GM23338 (cell line): ENCODE data around the gene PXDN. TPM values are rescaled to one million over a fixed set of nuclear protein-coding genes. Genes with fewer than 3 reads are reported as not detected.
A peak's percentile ranks its signal among the peaks of the same experiment; 100 is the strongest.

Experiments used
- ATAC-seq: fragments of 200-7000 bp; cut with Tn5 transposase; 3 replicates; pipeline ENCODE4 v1.9.1; 2020
- DNase-seq: peaks from one replicate; pipeline ENCODE4 v3.0.0-alpha.2; 2015; ENCODE audit warnings: low spot score
- H2AFZ ChIP-seq: fragments of 200-600 bp; sonication (generic); 2 replicates; pipeline ENCODE4 v1.8.0; 2016; ENCODE audit warnings: antibody characterized with exemption, mild to moderate bottlenecking, moderate library complexity
- H3F3A ChIP-seq: fragments of 200-600 bp; sonication (generic); replicated peaks from 2 replicates; pipeline ENCODE4 v1.8.0; 2017; ENCODE audit warnings: antibody characterized with exemption, mixed run types, low read depth
- H3K27ac ChIP-seq: fragments of 200-600 bp; sonication (generic); 2 replicates; pipeline ENCODE4 v1.6.1; 2016; ENCODE audit warnings: low read depth
- H3K27me3 ChIP-seq: fragments of 200-600 bp; sonication (generic); 2 replicates; pipeline ENCODE4 v1.8.0; 2016; ENCODE audit warnings: mild to moderate bottlenecking, mixed run types, moderate library complexity; ENCODE audit not compliant: insufficient read depth
- H3K36me3 ChIP-seq: fragments of 200-600 bp; sonication (generic); 2 replicates; pipeline ENCODE4 v1.8.0; 2016; ENCODE audit warnings: mild to moderate bottlenecking; ENCODE audit not compliant: insufficient read depth
- H3K4me1 ChIP-seq: fragments of 200-600 bp; sonication (generic); 2 replicates; pipeline ENCODE4 v1.8.0; 2016; ENCODE audit warnings: mild to moderate bottlenecking, moderate library complexity; ENCODE audit not compliant: insufficient read depth
- H3K4me2 ChIP-seq: fragments of 200-600 bp; sonication (generic); 2 replicates; pipeline ENCODE4 v1.7.1; 2017; ENCODE audit warnings: mixed run types
- H3K4me3 ChIP-seq: fragments of 200-600 bp; sonication (generic); 2 replicates; pipeline ENCODE4 v1.6.1; 2016; ENCODE audit warnings: mixed run types
- H3K79me2 ChIP-seq: fragments of 200-600 bp; sonication (generic); replicated peaks from 2 replicates; pipeline ENCODE4 v1.8.0; 2017; ENCODE audit warnings: mild to moderate bottlenecking; ENCODE audit not compliant: insufficient read depth
- H3K9me2 ChIP-seq: fragments of 200-600 bp; sonication (generic); 2 replicates; pipeline ENCODE4 v1.8.0; 2017; ENCODE audit not compliant: insufficient read depth
- H4K20me1 ChIP-seq: fragments of 200-600 bp; sonication (generic); replicated peaks from 2 replicates; pipeline ENCODE4 v1.8.0; 2017; ENCODE audit warnings: mild to moderate bottlenecking; ENCODE audit not compliant: insufficient read depth
- H3K27ac Mint-ChIP-seq: 2 replicates; pipeline ENCODE4 v1.8.0; 2020; ENCODE audit warnings: inconsistent platforms, mild to moderate bottlenecking, moderate library complexity, mixed read lengths
- H3K27me3 Mint-ChIP-seq: 3 replicates; pipeline ENCODE4 v1.8.0; 2022; ENCODE audit warnings: low read depth, mild to moderate bottlenecking, moderate library complexity, mixed read lengths, inconsistent platforms; ENCODE audit not compliant: insufficient read depth, poor library complexity
- H3K36me3 Mint-ChIP-seq: 3 replicates; pipeline ENCODE4 v1.8.0; 2021; ENCODE audit warnings: low read depth, mild to moderate bottlenecking, inconsistent platforms, moderate library complexity, mixed read lengths
- H3K4me1 Mint-ChIP-seq: 3 replicates; pipeline ENCODE4 v1.8.0; 2020; ENCODE audit warnings: mild to moderate bottlenecking, inconsistent platforms, mixed read lengths
- H3K4me3 Mint-ChIP-seq: 3 replicates; pipeline ENCODE4 v1.8.0; 2021; ENCODE audit warnings: moderate library complexity, mild to moderate bottlenecking, inconsistent platforms, mixed read lengths
- H3K9me3 Mint-ChIP-seq: 3 replicates; pipeline ENCODE4 v1.8.0; 2020; ENCODE audit warnings: moderate library complexity, mild to moderate bottlenecking, inconsistent platforms, mixed read lengths
- ETS1 ChIP-seq: IDR thresholded peaks from 2 replicates; pipeline ENCODE4 v1.6.1; 2016; ENCODE audit warnings: antibody characterized with exemption
- JUNB ChIP-seq: IDR thresholded peaks from one replicate; pipeline ENCODE4 v1.6.1; 2016; ENCODE audit warnings: antibody characterized with exemption; ENCODE audit not compliant: unreplicated experiment
- NANOG ChIP-seq: IDR thresholded peaks from 2 replicates; pipeline ENCODE4 v1.6.1; 2016; ENCODE audit warnings: antibody characterized with exemption, borderline replicate concordance
- ZNF114 ChIP-seq: fragments of 250-450 bp; sonication (Bioruptor Pico); IDR thresholded peaks from 2 replicates; pipeline ENCODE4 v1.5.0; 2020; ENCODE audit warnings: mild to moderate bottlenecking, moderate library complexity
- ZNF462 ChIP-seq: fragments of 250-450 bp; sonication (Bioruptor Pico); IDR thresholded peaks from 2 replicates; pipeline ENCODE4 v1.5.0; 2020; ENCODE audit warnings: mild to moderate bottlenecking, moderate library complexity
- polyA plus RNA-seq: library from polyadenylated mRNA; unstranded; fragments of >200 nt; fragmentation: Nextera tagmentation; extraction: Ambion mirVana; gene quantifications from 2 replicates; pipeline ENCODE4 v1.2.1, GENCODE V29; 2016
- total RNA-seq: library from RNA; depleted of rRNA; stranded (reverse); fragments of >200 nt; shearing (Covaris generic); gene quantifications from 2 replicates; pipeline ENCODE4 v1.2.3, GENCODE V29; 2014
- TF ChIP-seq, protein P1 (sequence below), 2 experiments: fragments of 200-600 bp in 1 of 2; sonication (generic) in 1 of 2; conservative IDR thresholded peaks; 2 replicates each; pipeline versions ENCODE4 v1.5.1 to v1.6.1; 2016 to 2017; ENCODE audit warnings: antibody characterized with exemption in 2 of 2, low read depth in 2 of 2, mild to moderate bottlenecking in 2 of 2, moderate library complexity in 1 of 2

The PXDN gene
- total and polyA plus RNA-seq, 2 experiments from 2014 or later = 42.2 to 225 TPM

DNA sequence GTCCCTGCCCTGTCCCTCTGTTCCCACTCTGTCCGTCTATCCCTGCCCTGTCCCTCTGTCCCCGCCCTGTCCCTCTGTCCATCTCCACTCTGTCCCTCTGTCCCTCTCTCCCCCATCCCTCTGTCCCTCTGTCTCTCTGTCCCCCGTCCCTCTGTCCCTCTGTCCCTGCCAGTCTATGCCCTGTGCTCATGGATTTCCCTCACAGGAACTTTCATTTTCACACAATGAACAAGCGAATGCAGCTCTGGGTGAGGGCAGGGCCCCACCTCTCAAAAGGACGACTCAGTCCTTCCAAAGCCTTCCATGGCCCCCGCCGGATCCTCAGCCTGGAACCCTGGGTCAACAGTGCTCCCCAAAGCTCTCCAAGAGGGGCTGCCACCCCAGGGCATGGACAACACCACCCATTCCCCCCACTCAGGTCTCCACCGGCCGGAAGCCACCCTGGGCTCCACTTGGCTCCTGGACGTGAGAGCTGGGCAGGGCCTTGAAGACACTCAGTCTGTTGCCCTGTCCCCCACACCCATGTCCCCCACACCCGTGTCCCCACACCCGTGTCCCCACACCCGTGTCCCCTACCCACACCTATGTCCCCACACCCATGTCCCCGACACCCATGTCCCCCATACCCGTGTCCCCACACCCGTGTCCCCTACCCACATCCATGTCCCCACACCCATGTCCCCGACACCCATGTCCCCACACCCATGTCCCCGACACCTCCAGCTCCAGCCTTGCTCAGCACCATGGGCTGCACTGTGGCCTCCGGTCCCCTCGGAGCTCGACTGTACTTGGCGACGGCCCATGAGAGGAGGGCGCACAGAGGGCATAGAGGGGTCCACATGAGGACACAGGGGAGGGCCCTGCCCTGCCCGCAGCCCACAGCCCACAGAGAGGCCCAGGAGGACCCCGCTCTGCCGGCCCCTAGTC is 156.0 kb downstream of the PXDN start:
- Mint-ChIP-seq H3K9me3 (no peaks in the 10 kb centered on the region), H3K27ac (peak overlapping the region; percentile 62; the same call in 1 of the 2 replicates), H3K4me3 (no peak overlapping the region), H3K27me3 (peaks cover 6% of the 10 kb centered on the region), H3K4me1 (peaks cover 23% of the 10 kb centered on the region), H3K36me3 (peaks cover 3% of the 10 kb centered on the region; the same call in 1 of the 3 replicates)
- no peak for ATAC-seq
- Histone ChIP-seq H3K27me3 (no peaks in the 10 kb centered on the region), H4K20me1 (no peaks in the 10 kb centered on the region; the same call in 1 of the 2 replicates), H3K9me2 (no peaks in the 10 kb centered on the region), H3K4me2 (no peak overlapping the region), H3K36me3 (no peaks in the 10 kb centered on the region), H3K4me3 (no peak overlapping the region), H2AFZ (no peak overlapping the region), H3K27ac (no peak overlapping the region), H3K4me1 (0 out of 2 replicates have a peak, but pooled peaks cover 10% of the 10 kb centered on the region), H3K79me2 (no peaks in the 10 kb centered on the region), H3F3A (no peaks in the 10 kb centered on the region; the same call in 1 of the 2 replicates)
- DNase-seq = no peak
- no peak for TF ChIP-seq JUNB
- TF ChIP-seq ZNF114 (CRISPR knock-in tag) = no peak
- no peak for TF ChIP-seq NANOG
- TF ChIP-seq, protein P1, sequence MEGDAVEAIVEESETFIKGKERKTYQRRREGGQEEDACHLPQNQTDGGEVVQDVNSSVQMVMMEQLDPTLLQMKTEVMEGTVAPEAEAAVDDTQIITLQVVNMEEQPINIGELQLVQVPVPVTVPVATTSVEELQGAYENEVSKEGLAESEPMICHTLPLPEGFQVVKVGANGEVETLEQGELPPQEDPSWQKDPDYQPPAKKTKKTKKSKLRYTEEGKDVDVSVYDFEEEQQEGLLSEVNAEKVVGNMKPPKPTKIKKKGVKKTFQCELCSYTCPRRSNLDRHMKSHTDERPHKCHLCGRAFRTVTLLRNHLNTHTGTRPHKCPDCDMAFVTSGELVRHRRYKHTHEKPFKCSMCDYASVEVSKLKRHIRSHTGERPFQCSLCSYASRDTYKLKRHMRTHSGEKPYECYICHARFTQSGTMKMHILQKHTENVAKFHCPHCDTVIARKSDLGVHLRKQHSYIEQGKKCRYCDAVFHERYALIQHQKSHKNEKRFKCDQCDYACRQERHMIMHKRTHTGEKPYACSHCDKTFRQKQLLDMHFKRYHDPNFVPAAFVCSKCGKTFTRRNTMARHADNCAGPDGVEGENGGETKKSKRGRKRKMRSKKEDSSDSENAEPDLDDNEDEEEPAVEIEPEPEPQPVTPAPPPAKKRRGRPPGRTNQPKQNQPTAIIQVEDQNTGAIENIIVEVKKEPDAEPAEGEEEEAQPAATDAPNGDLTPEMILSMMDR (conservative IDR thresholded peaks at IDR 0.05; ENCODE audit: low read depth in 2 of 2) = no peak
- TF ChIP-seq ZNF462 (CRISPR knock-in tag) = no peak
- no peak for TF ChIP-seq ETS1
